Stimulated activated CD4-positive, alpha-beta T cell treated with anti-CD3 and anti-CD28 coated beads, TNF-alpha, amount 100 ng/mL, for 4 hours (primary cell): Measurements from ENCODE around the gene TMEM175.
"Not testable (repeated sequence)": the region's sequence is repeated elsewhere in the genome, so short reads cannot be mapped to it uniquely, and the experiment has no call there.

Experiments
- DNase-seq, 3 experiments: peaks; one replicate each; pipeline ENCODE4 v3.0.0-alpha.2; 2020; ENCODE audit warnings: low read depth in 3 of 3

Gene TMEM175

GRCh38 chr4:917466-917865 lies 14.8 kb upstream of the TMEM175 start:
- DNase-seq = no peak

GRCh38 chr4:917992-918391 lies 14.3 kb upstream of the TMEM175 start:
- DNase-seq = no peak

- not testable (repeated sequence) for DNase-seq
These were observed 13.7 kb upstream of the TMEM175 start for GRCh38 chr4:918591-918990.

- DNase-seq = not testable (repeated sequence)
These were observed 13.1 kb upstream of the TMEM175 start for GRCh38 chr4:919004-919680.

GRCh38 chr4:921830-922331 lies 10.4 kb upstream of the TMEM175 start:
- DNase-seq = no peak

GRCh38 chr4:924107-925096 lies 7.9 kb upstream of the TMEM175 start:
- no peak for DNase-seq

GRCh38 chr4:925171-925570 lies 7.1 kb upstream of the TMEM175 start:
- DNase-seq = no peak

- no peak for DNase-seq
These were observed 6.3 kb upstream of the TMEM175 start for GRCh38 chr4:925771-926500.

- no peak for DNase-seq
These were observed 5.7 kb upstream of the TMEM175 start for GRCh38 chr4:926538-926937.

GRCh38 chr4:927566-927965 lies 4.7 kb upstream of the TMEM175 start:
- not testable (repeated sequence) for DNase-seq

- DNase-seq = no peak
These were observed 3.0 kb upstream of the TMEM175 start for GRCh38 chr4:929096-929765.

- DNase-seq = no peak
These were observed 2.2 kb upstream of the TMEM175 start for GRCh38 chr4:930028-930551.

GRCh38 chr4:930827-931193 lies 1.4 kb upstream of the TMEM175 start:
- DNase-seq = no peak

GRCh38 chr4:931194-931959 lies 883 bp upstream of the TMEM175 start:
- DNase-seq = no peak

GRCh38 chr4:932713-933070 lies 432 bp downstream of the TMEM175 start:
- DNase-seq = no peak

- not testable (repeated sequence) for DNase-seq
These were observed 7.2 kb downstream of the TMEM175 start for GRCh38 chr4:939508-939907.

GRCh38 chr4:945274-946102 lies 13.2 kb downstream of the TMEM175 start:
- DNase-seq = no peak

- no peak for DNase-seq
These were observed 13.8 kb downstream of the TMEM175 start for GRCh38 chr4:946103-946450.

GRCh38 chr4:946517-947471 lies 14.5 kb downstream of the TMEM175 start:
- DNase-seq = no peak
